Activated CD4-positive, alpha-beta T cell treated with anti-CD3 and anti-CD28 coated beads, Interleukin-2, Interleukin-4, amounts not matched to agents 100 ng/mL and 50 ng/mL, durations not matched to agents 16 hours and 8 hours (primary cell): ENCODE results near the gene NEK9.

Experiments used
- DNase-seq: peaks from one replicate; pipeline ENCODE4 v3.0.0-alpha.2; 2020; ENCODE audit warnings: low spot score

NEK9 gene

GRCh38 chr14:75030147-75030546, 96.7 kb downstream of the NEK9 start:
- DNase-seq: no peak
